K562 (cell line): ENCODE data around the gene HPS5. TPM values are rescaled to one million over a fixed set of nuclear protein-coding genes. Genes with fewer than 3 reads are reported as not detected.

Experiments used
- BCLAF1 ChIP-seq, 2 experiments: fragments of 450-650 bp in 1 of 2; IDR thresholded peaks; 2 replicates each; pipeline ENCODE4 v1.6.1; 2011 to 2017; ENCODE audit warnings: low read depth in 2 of 2, antibody characterized with exemption in 1 of 2, borderline replicate concordance in 1 of 2, low read length in 1 of 2, mild to moderate bottlenecking in 1 of 2, mixed read lengths in 1 of 2; ENCODE audit not compliant: control insufficient read depth in 1 of 2
- BHLHE40 ChIP-seq: IDR thresholded peaks from 2 replicates; pipeline ENCODE4 v1.6.1; 2011; ENCODE audit warnings: low read length, improper control_type of control experiment
- CEBPG ChIP-seq, 3 experiments: fragments of 200-800 bp in 1 of 3; sonication (Bioruptor generic) in 1 of 3; sonication (generic) in 1 of 3; formaldehyde crosslinking in 1 of 3; IDR thresholded peaks in 2 of 3; conservative IDR thresholded peaks in 1 of 3; 2 replicates each; pipeline versions ENCODE4 v1.6.1 to v1.8.0; 2016 to 2022; ENCODE audit warnings: missing compliant biosample characterization in 2 of 3, missing genetic modification characterization in 2 of 3, mild to moderate bottlenecking in 1 of 3, missing genetic modification reagents in 1 of 3
- ETV6 ChIP-seq, 3 experiments: fragments of 150-350 bp in 1 of 3; sonication (generic) in 1 of 3; formaldehyde crosslinking in 1 of 3; IDR thresholded peaks; 2 replicates each; pipeline versions ENCODE4 v1.6.1 to v1.8.0; 2014 to 2022; ENCODE audit warnings: borderline replicate concordance in 2 of 3, low read depth in 2 of 3, antibody characterized with exemption in 1 of 3, low read length in 1 of 3, mild to moderate bottlenecking in 1 of 3, missing genetic modification reagents in 1 of 3
- HDAC6 ChIP-seq: IDR thresholded peaks from 2 replicates; pipeline ENCODE4 v1.6.1; 2012; ENCODE audit warnings: low read depth, mild to moderate bottlenecking, control low read depth, inconsistent platforms, low read length, moderate library complexity
- PBX2 ChIP-seq, 2 experiments: IDR thresholded peaks in 1 of 2; conservative IDR thresholded peaks in 1 of 2; 2 replicates each; pipeline ENCODE4 v1.6.1; 2016; ENCODE audit warnings: low read depth in 2 of 2, mild to moderate bottlenecking in 1 of 2, missing compliant biosample characterization in 1 of 2, missing genetic modification characterization in 1 of 2, moderate library complexity in 1 of 2
- POLR2G ChIP-seq: fragments of 200-400 bp; formaldehyde crosslinking; IDR thresholded peaks from 2 replicates; pipeline ENCODE4 v1.6.1; 2017; ENCODE audit warnings: low read depth, mild to moderate bottlenecking, antibody characterized with exemption, low read length, moderate library complexity
- RBM22 ChIP-seq: fragments of 200-400 bp; formaldehyde crosslinking; IDR thresholded peaks from 2 replicates; pipeline ENCODE4 v1.6.1; 2018; ENCODE audit warnings: low read length, low read depth; ENCODE audit not compliant: poor library complexity, severe bottlenecking
- ZNF75A ChIP-seq: fragments of 450-650 bp; formaldehyde crosslinking; IDR thresholded peaks from 2 replicates; pipeline ENCODE4 v1.4.0; 2020; ENCODE audit warnings: mild to moderate bottlenecking
- polyA plus RNA-seq, 8 experiments: library from polyadenylated mRNA; depleted of rRNA in 4 of 8; stranded (reverse) in 5 of 8; unstranded in 3 of 8; fragments of >200 nt; fragmentation: Nextera tagmentation in 2 of 8; fragmentation: Illumina TruSeq in 1 of 8; extraction: Ambion mirVana in 2 of 8; extraction: Trizol in 1 of 8; gene quantifications; 2 replicates each; pipeline versions ENCODE4 v1.2.1 to v1.2.3, GENCODE V29; 2011 to 2014; ENCODE audit warnings: inconsistent platforms in 1 of 8, missing spikeins in 1 of 8
- total RNA-seq, 7 experiments: library from RNA; depleted of rRNA in 6 of 7; stranded (reverse); fragments of >200 nt in 6 of 7; fragmentation: Illumina TruSeq in 2 of 7; extraction: Trizol in 2 of 7; gene quantifications; 2 replicates each; pipeline versions ENCODE4 v1.2.1 to v1.2.3, GENCODE V29; 2011 to 2021; ENCODE audit warnings: low replicate concordance in 1 of 7
- TF ChIP-seq, protein P1 (sequence below): conservative IDR thresholded peaks from 2 replicates; pipeline ENCODE4 v1.6.1; 2011; ENCODE audit warnings: low read depth, mild to moderate bottlenecking, low read length; ENCODE audit not compliant: control insufficient read depth
- TF ChIP-seq, protein P2 (sequence below), 2 experiments: IDR thresholded peaks; 2 replicates each; pipeline ENCODE4 v1.6.1; 2011; ENCODE audit warnings: borderline replicate concordance in 1 of 2, control low read depth in 1 of 2, low read depth in 1 of 2, low read length in 1 of 2, mild to moderate bottlenecking in 1 of 2, mixed read lengths in 1 of 2, moderate library complexity in 1 of 2; ENCODE audit not compliant: insufficient read depth in 1 of 2, insufficient read length in 1 of 2, poor library complexity in 1 of 2, severe bottlenecking in 1 of 2; ENCODE audit errors: extremely low read depth in 1 of 2

HPS5 gene
- total and polyA plus RNA-seq, 9 of the 15 experiments (the other 6 are each of a cell fraction or from before 2014, with no cell fraction given): 12.2 to 28.1 (median 16.8) TPM

DNA sequence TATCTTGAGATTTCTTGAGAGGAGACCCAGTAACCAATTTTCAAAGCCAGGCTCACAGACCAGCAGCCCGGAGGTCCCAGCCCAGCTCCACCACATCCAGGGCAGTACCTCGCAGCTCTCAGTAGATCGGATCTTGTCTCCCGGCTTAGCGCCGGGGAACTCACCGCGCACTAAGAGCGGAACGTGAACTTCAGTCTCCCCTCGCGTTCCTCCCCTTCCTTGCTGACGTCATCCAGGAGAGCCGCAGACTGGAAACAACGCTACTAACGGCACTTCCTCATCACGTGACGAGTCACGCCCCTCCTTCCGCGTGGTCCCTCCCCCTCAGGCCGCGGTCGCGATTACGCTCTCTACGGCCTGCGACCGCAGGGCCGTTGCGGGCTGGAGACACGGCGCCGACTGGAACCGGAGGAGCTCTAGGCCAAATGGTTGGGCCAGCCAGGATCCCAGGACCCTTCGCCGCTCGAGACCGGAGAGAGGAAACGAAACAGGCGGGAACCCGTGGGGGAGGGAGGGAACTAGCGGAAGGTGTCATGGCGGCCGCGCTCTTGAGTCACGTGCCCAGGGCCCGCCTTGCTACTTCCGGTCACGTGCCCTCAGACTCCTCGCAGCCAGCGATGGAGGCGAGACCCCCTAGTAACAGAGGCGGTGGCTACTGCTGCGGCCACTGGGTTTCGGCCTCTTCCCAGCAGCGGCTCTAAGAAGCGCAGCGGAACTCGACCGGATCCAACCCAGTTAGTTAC lies at the start of gene HPS5, which contains the start of gene GTF2H1 (continued):
- no peak for TF ChIP-seq PBX2 (CRISPR knock-in tag; IDR thresholded peaks at IDR 0.05; ENCODE audit: low read depth)
- no peak for TF ChIP-seq PBX2 (tag; conservative IDR thresholded peaks at IDR 0.05; ENCODE audit: low read depth)
- TF ChIP-seq ZNF75A (CRISPR knock-in tag): no peak
- TF ChIP-seq RBM22: no peak
- TF ChIP-seq ETV6 (IDR thresholded peaks at IDR 0.05; ENCODE audit: borderline replicate concordance in 1 of 2, low read depth in 2 of 2, low read length in 1 of 2): peak; percentile 83
- TF ChIP-seq ETV6 (CRISPR knock-in tag; IDR thresholded peaks at IDR 0.05; ENCODE audit: borderline replicate concordance): no peak
- peak; percentile 85 for TF ChIP-seq POLR2G
- TF ChIP-seq, protein P1, sequence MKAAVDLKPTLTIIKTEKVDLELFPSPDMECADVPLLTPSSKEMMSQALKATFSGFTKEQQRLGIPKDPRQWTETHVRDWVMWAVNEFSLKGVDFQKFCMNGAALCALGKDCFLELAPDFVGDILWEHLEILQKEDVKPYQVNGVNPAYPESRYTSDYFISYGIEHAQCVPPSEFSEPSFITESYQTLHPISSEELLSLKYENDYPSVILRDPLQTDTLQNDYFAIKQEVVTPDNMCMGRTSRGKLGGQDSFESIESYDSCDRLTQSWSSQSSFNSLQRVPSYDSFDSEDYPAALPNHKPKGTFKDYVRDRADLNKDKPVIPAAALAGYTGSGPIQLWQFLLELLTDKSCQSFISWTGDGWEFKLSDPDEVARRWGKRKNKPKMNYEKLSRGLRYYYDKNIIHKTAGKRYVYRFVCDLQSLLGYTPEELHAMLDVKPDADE: peak; percentile 68; the same call in 1 of the 2 replicates
- no peak for TF ChIP-seq HDAC6
- TF ChIP-seq, protein P2, sequence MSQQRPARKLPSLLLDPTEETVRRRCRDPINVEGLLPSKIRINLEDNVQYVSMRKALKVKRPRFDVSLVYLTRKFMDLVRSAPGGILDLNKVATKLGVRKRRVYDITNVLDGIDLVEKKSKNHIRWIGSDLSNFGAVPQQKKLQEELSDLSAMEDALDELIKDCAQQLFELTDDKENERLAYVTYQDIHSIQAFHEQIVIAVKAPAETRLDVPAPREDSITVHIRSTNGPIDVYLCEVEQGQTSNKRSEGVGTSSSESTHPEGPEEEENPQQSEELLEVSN (IDR thresholded peaks at IDR 0.05; ENCODE audit: borderline replicate concordance in 1 of 2, extremely low read depth in 1 of 2, insufficient read depth in 1 of 2, insufficient read length in 1 of 2, low read depth in 1 of 2, low read length in 1 of 2, poor library complexity in 1 of 2, severe bottlenecking in 1 of 2): peak; percentile 96 to 99
- TF ChIP-seq BHLHE40: peak; percentile 98
- TF ChIP-seq BCLAF1 (IDR thresholded peaks at IDR 0.05; ENCODE audit: borderline replicate concordance in 1 of 2, control insufficient read depth in 1 of 2, low read depth in 2 of 2, low read length in 1 of 2): 0 out of 4 replicates have a peak, but pooled peaks of 1 of the 2 experiments have one; percentile 45
- peak; percentile 55; the same call in 1 of the 2 replicates for TF ChIP-seq CEBPG (CRISPR knock-in tag; IDR thresholded peaks at IDR 0.05)
- TF ChIP-seq CEBPG (tag; conservative IDR thresholded peaks at IDR 0.05 in 1 of 2, IDR thresholded peaks at IDR 0.05 in 1 of 2): no peak
